H9 (cell line): Measurements from ENCODE around the gene CELA2A. TPM values are rescaled to one million over a fixed set of nuclear protein-coding genes. Genes with fewer than 3 reads are reported as not detected.
"Not testable (repeated sequence)": the region's sequence is repeated elsewhere in the genome, so short reads cannot be mapped to it uniquely, and the experiment has no call there.

Experiments
- DNase-seq: peaks from one replicate; pipeline ENCODE4 v3.0.0-alpha.2; 2017
- H2AFZ ChIP-seq: one replicate; pipeline ENCODE4 v1.6.1; 2013; ENCODE audit warnings: mild to moderate bottlenecking, low read length, control low read depth, moderate library complexity
- H2AK5ac ChIP-seq: 2 replicates; pipeline ENCODE4 v1.6.1; 2013; ENCODE audit warnings: low read length, control low read depth, mixed read lengths; ENCODE audit not compliant: insufficient read length
- H2BK120ac ChIP-seq: one replicate; pipeline ENCODE4 v1.6.1; 2013; ENCODE audit warnings: low read depth, mild to moderate bottlenecking, low read length, control low read depth, inconsistent platforms; ENCODE audit not compliant: poor library complexity, severe bottlenecking
- H2BK12ac ChIP-seq: 2 replicates; pipeline ENCODE4 v1.6.1; 2013; ENCODE audit warnings: low read length, control low read depth, mixed read lengths, low read depth; ENCODE audit not compliant: insufficient read length
- H2BK15ac ChIP-seq: 2 replicates; pipeline ENCODE4 v1.6.1; 2013; ENCODE audit warnings: low read depth, low read length, control low read depth
- H2BK20ac ChIP-seq: one replicate; pipeline ENCODE4 v1.6.1; 2013; ENCODE audit warnings: low read depth, mild to moderate bottlenecking, low read length, control low read depth, inconsistent platforms; ENCODE audit not compliant: poor library complexity, severe bottlenecking
- H2BK5ac ChIP-seq: 2 replicates; pipeline ENCODE4 v1.6.1; 2013; ENCODE audit warnings: low read length, control low read depth, mixed read lengths; ENCODE audit not compliant: insufficient read length
- H3K14ac ChIP-seq: 2 replicates; pipeline ENCODE4 v1.6.1; 2013; ENCODE audit warnings: low read length, control low read depth; ENCODE audit not compliant: insufficient read depth
- H3K18ac ChIP-seq: 2 replicates; pipeline ENCODE4 v1.6.1; 2013; ENCODE audit warnings: low read depth, mild to moderate bottlenecking, mixed read lengths, low read length, control low read depth; ENCODE audit not compliant: insufficient read length
- H3K23ac ChIP-seq: 2 replicates; pipeline ENCODE4 v1.6.1; 2013; ENCODE audit warnings: low read length, control low read depth, mixed read lengths, low read depth; ENCODE audit not compliant: insufficient read length
- H3K23me2 ChIP-seq: 2 replicates; pipeline ENCODE4 v1.6.1; 2013; ENCODE audit warnings: low read depth, mild to moderate bottlenecking, mixed read lengths, low read length, control low read depth; ENCODE audit not compliant: insufficient read length, poor library complexity, severe bottlenecking
- H3K27ac ChIP-seq: 2 replicates; pipeline ENCODE4 v1.5.1; 2013; ENCODE audit warnings: low read length, control low read depth, mixed read lengths, low read depth; ENCODE audit not compliant: insufficient read length
- H3K27me3 ChIP-seq: 2 replicates; pipeline ENCODE4 v1.6.1; 2013; ENCODE audit warnings: low read length, control low read depth, inconsistent platforms; ENCODE audit not compliant: insufficient read depth
- H3K4ac ChIP-seq: 2 replicates; pipeline ENCODE4 v1.6.1; 2013; ENCODE audit warnings: low read depth, mild to moderate bottlenecking, control low read depth, inconsistent platforms, low read length, moderate library complexity
- H3K4me1 ChIP-seq: 2 replicates; pipeline ENCODE4 v1.6.1; 2013; ENCODE audit warnings: low read length, control low read depth, inconsistent platforms; ENCODE audit not compliant: insufficient read depth
- H3K4me2 ChIP-seq: 2 replicates; pipeline ENCODE4 v1.6.1; 2013; ENCODE audit warnings: low read length, control low read depth, mixed read lengths; ENCODE audit not compliant: insufficient read length, insufficient read depth
- H3K56ac ChIP-seq: 2 replicates; pipeline ENCODE4 v1.6.1; 2013; ENCODE audit warnings: low read depth, mild to moderate bottlenecking, mixed read lengths, low read length, control low read depth; ENCODE audit not compliant: insufficient read length
- H3K79me1 ChIP-seq: 2 replicates; pipeline ENCODE4 v1.6.1; 2013; ENCODE audit warnings: low read depth, mild to moderate bottlenecking, moderate library complexity, low read length, control low read depth, inconsistent platforms; ENCODE audit not compliant: insufficient read depth, poor library complexity, severe bottlenecking
- H3K79me2 ChIP-seq: 2 replicates; pipeline ENCODE4 v1.6.1; 2013; ENCODE audit warnings: low read length, control low read depth, inconsistent platforms; ENCODE audit not compliant: insufficient read depth
- H3K9ac ChIP-seq: 2 replicates; pipeline ENCODE4 v1.6.1; 2013; ENCODE audit warnings: low read length, control low read depth, mixed read lengths; ENCODE audit not compliant: insufficient read length; ENCODE audit errors: extremely low read depth
- H3K9me3 ChIP-seq: one replicate; pipeline ENCODE4 v1.6.1; 2013; ENCODE audit warnings: low read depth, low read length, inconsistent platforms; ENCODE audit not compliant: control insufficient read depth
- H3T11ph ChIP-seq: one replicate; pipeline ENCODE4 v1.6.1; 2013; ENCODE audit warnings: mild to moderate bottlenecking, low read length, control low read depth, inconsistent platforms
- H4K20me1 ChIP-seq: one replicate; pipeline ENCODE4 v1.6.1; 2013; ENCODE audit not compliant: control insufficient read depth, insufficient read length, insufficient read depth
- H4K5ac ChIP-seq: 2 replicates; pipeline ENCODE4 v1.6.1; 2013; ENCODE audit warnings: low read depth, mild to moderate bottlenecking, mixed read lengths, low read length, control low read depth; ENCODE audit not compliant: insufficient read length
- H4K8ac ChIP-seq: replicated peaks from 2 replicates; pipeline ENCODE4 v1.6.1; 2013; ENCODE audit warnings: low read length, control low read depth, mixed read lengths, low read depth; ENCODE audit not compliant: insufficient read length
- H4K91ac ChIP-seq: 2 replicates; pipeline ENCODE4 v1.6.1; 2013; ENCODE audit warnings: low read depth, mild to moderate bottlenecking, moderate library complexity, mixed read lengths, low read length, control low read depth; ENCODE audit not compliant: insufficient read length
- H3K27ac Mint-ChIP-seq, 3 experiments: 2 replicates in 2 of 3; 3 replicates in 1 of 3; pipeline ENCODE4 v1.8.0; 2020 to 2021; ENCODE audit warnings: mixed read lengths in 3 of 3, mild to moderate bottlenecking in 1 of 3, moderate library complexity in 1 of 3
- H3K27me3 Mint-ChIP-seq: 2 replicates; pipeline ENCODE4 v1.8.0; 2021; ENCODE audit warnings: low read depth, mild to moderate bottlenecking, moderate library complexity, mixed read lengths
- H3K36me3 Mint-ChIP-seq, 3 experiments: 2 replicates in 2 of 3; 3 replicates in 1 of 3; pipeline ENCODE4 v1.8.0; 2020 to 2021; ENCODE audit warnings: low read depth in 3 of 3, mixed read lengths in 3 of 3; ENCODE audit not compliant: insufficient read depth in 1 of 3
- H3K4me1 Mint-ChIP-seq, 2 experiments: 2 replicates each; pipeline ENCODE4 v1.8.0; 2020; ENCODE audit warnings: mixed read lengths in 2 of 2
- H3K4me3 Mint-ChIP-seq, 2 experiments: 2 replicates in 1 of 2; 3 replicates in 1 of 2; pipeline ENCODE4 v1.8.0; 2020 to 2021; ENCODE audit warnings: mild to moderate bottlenecking in 2 of 2, mixed read lengths in 2 of 2, moderate library complexity in 1 of 2
- H3K9me3 Mint-ChIP-seq, 2 experiments: 2 replicates in 1 of 2; 3 replicates in 1 of 2; pipeline ENCODE4 v1.8.0; 2020; ENCODE audit warnings: mild to moderate bottlenecking in 2 of 2, mixed read lengths in 2 of 2, moderate library complexity in 1 of 2
- WGBS: extraction: QIAGEN DNeasy Blood & Tissue Kit; methylation state at CpG from one replicate; pipeline ENCODE4 v1.1.7; 2013; ENCODE audit warnings: missing lambda C conversion rate, low lambda C conversion rate, mixed read lengths; ENCODE audit not compliant: insufficient read length; ENCODE audit errors: extremely low coverage; 5-methylcytosine and 5-hydroxymethylcytosine counted together
- total RNA-seq: library from RNA; stranded (reverse); gene quantifications from 2 replicates; pipeline ENCODE4 v1.2.1, GENCODE V29; 2021
- TF ChIP-seq, protein P1 (sequence below): fragments of 200-600 bp; sonication (generic); conservative IDR thresholded peaks from 3 replicates; pipeline ENCODE4 v1.8.0; 2021; ENCODE audit warnings: antibody characterized with exemption, mild to moderate bottlenecking

The CELA2A gene
- total RNA-seq, 1 experiment from 2014 or later: not detected

DNA sequence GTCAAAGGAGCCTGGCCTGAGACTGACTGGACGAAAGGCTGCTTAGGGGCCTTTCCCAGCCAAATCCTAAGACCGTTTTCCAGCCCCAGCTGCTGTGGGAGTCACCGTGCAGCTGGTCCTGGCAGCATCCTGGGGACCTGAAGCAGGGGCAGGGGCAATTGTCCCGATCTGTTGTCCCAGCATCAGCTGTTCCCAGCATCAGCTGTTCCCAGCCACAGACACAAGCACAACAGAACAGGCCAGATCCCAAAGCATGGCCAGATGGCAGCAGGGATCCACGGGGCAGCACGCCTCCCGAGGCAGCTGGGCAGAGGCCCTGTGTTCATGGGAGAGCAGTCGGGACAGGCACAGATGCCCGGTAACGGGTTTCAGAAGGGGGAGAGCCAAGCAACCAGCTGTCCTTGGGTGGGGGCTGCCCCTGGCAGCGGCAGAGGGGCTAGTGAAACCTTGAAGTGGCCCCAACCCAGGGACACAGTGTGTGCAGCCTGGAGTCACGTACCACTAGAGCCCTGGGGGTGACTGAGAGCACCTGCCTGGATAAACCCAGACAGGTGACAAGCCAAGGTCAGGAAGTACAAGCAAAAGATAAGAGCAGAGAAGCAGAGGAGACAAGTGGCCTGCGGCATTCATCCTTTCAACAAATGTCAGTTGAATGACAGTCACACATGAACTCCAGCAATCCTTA is 32.7 kb downstream of the CELA2A start:
- Histone ChIP-seq H3K27ac (no peak overlapping the region), H3K4ac (no peak overlapping the region), H2AFZ (no peak overlapping the region), H2BK120ac (no peak overlapping the region), H3K23me2 (no peaks in the 10 kb centered on the region), H3K9ac (no peak overlapping the region), H3K4me2 (no peak overlapping the region), H3K27me3 (no peaks in the 10 kb centered on the region), H4K5ac (no peak overlapping the region), H4K91ac (no peak overlapping the region), H2BK12ac (no peak overlapping the region), H3K79me1 (no peaks in the 10 kb centered on the region), H3K56ac (no peak overlapping the region), H3K79me2 (no peaks in the 10 kb centered on the region), H2AK5ac (no peak overlapping the region), H3K18ac (no peak overlapping the region), H2BK5ac (no peak overlapping the region), H3K14ac (no peak overlapping the region), H3K23ac (no peak overlapping the region), H2BK15ac (no peak overlapping the region), H4K8ac (no peak overlapping the region), H2BK20ac (no peak overlapping the region), H3K9me3 (no peaks in the 10 kb centered on the region), H3T11ph (no peak overlapping the region), H3K4me1 (no peaks in the 10 kb centered on the region), H4K20me1 (no peaks in the 10 kb centered on the region)
- Mint-ChIP-seq H3K27me3 (no peaks in the 10 kb centered on the region), H3K27ac (peak overlapping the region in 1 of 3 experiments; percentile 53; a peak in 1 of 7 replicates), H3K9me3 (no peaks in the 10 kb centered on the region), H3K4me1 (no peaks in the 10 kb centered on the region), H3K4me3 (no peak overlapping the region), H3K36me3 (peaks cover 4 to 35% (median 22%) of the 10 kb centered on the region in 3 experiments)
- TF ChIP-seq, protein P1, sequence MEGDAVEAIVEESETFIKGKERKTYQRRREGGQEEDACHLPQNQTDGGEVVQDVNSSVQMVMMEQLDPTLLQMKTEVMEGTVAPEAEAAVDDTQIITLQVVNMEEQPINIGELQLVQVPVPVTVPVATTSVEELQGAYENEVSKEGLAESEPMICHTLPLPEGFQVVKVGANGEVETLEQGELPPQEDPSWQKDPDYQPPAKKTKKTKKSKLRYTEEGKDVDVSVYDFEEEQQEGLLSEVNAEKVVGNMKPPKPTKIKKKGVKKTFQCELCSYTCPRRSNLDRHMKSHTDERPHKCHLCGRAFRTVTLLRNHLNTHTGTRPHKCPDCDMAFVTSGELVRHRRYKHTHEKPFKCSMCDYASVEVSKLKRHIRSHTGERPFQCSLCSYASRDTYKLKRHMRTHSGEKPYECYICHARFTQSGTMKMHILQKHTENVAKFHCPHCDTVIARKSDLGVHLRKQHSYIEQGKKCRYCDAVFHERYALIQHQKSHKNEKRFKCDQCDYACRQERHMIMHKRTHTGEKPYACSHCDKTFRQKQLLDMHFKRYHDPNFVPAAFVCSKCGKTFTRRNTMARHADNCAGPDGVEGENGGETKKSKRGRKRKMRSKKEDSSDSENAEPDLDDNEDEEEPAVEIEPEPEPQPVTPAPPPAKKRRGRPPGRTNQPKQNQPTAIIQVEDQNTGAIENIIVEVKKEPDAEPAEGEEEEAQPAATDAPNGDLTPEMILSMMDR: no peak
- DNase-seq: no peak
- no CpG with 5 or more reads among the region's 13 CpGs for WGBS

GRCh38 chr1:15491010-15491409 is 34.5 kb downstream of the CELA2A start:
- not testable (repeated sequence) for H2BK5ac ChIP-seq, H3K4me2 ChIP-seq, H3K27me3 ChIP-seq, H4K20me1 ChIP-seq, H4K5ac ChIP-seq, H3K9me3 ChIP-seq, H3K14ac ChIP-seq, H3K9me3 Mint-ChIP-seq, H2BK12ac ChIP-seq, H3K27ac Mint-ChIP-seq, H4K8ac ChIP-seq, H4K91ac ChIP-seq, DNase-seq, H3K23ac ChIP-seq, H2AFZ ChIP-seq, H3T11ph ChIP-seq, H3K56ac ChIP-seq, H3K23me2 ChIP-seq, H3K18ac ChIP-seq, H2BK120ac ChIP-seq, H3K4me1 Mint-ChIP-seq, H3K4me1 ChIP-seq, H3K27me3 Mint-ChIP-seq, H3K4me3 Mint-ChIP-seq, H3K79me2 ChIP-seq, H2AK5ac ChIP-seq, H3K9ac ChIP-seq, H3K4ac ChIP-seq, H2BK15ac ChIP-seq, H2BK20ac ChIP-seq, H3K79me1 ChIP-seq, H3K27ac ChIP-seq
- peaks cover 10 to 37% (median 30%) of the 10 kb centered on the region in 3 experiments for H3K36me3 Mint-ChIP-seq
- WGBS: no CpG with 5 or more reads among the region's 4 CpGs
